A172 (cell line): ENCODE measurements around the gene ZKSCAN8. TPM values are rescaled to one million over a fixed set of nuclear protein-coding genes. Genes with fewer than 3 reads are reported as not detected.

ENCODE experiments used
- DNase-seq: peaks from one replicate; pipeline ENCODE4 v3.0.0-alpha.2; 2015; ENCODE audit warnings: low spot score
- total RNA-seq: library from RNA; depleted of rRNA; stranded (reverse); fragments of >200 nt; shearing (Covaris generic); gene quantifications from 2 replicates; pipeline ENCODE4 v1.2.3, GENCODE V29; 2014; rRNA removed

Gene ZKSCAN8
- total RNA-seq, 1 experiment from 2014 or later: 10.4 TPM

- DNase-seq: no peak
These were observed 64.8 kb downstream of the ZKSCAN8 start for GRCh38 chr6:28206527-28206926.

- DNase-seq: no peak
These were observed 65.3 kb downstream of the ZKSCAN8 start for GRCh38 chr6:28206928-28207509.

- DNase-seq: no peak
These were observed 65.9 kb downstream of the ZKSCAN8 start for GRCh38 chr6:28207510-28208110.

- no peak for DNase-seq
These were observed 66.5 kb downstream of the ZKSCAN8 start for GRCh38 chr6:28208111-28208659.

Other genes starting within 250 kb of the ZKSCAN8 start
- gene OR2B2, start 229.5 kb upstream of the ZKSCAN8 start, total RNA-seq: not detected in 2 replicates
- gene OR2B6, start 184.6 kb upstream of the ZKSCAN8 start, total RNA-seq: not detected in 2 replicates
- 0.09 and 1.4 TPM in 2 replicates for gene ZNF165, start 61.3 kb upstream of the ZKSCAN8 start, total RNA-seq
- gene ZSCAN16, start 17.3 kb upstream of the ZKSCAN8 start, total RNA-seq: 7.7 and 9.9 TPM in 2 replicates
- gene ZSCAN9, start 83.4 kb downstream of the ZKSCAN8 start, total RNA-seq: 14.0 and 17.0 TPM in 2 replicates
- 3.5 and 5.6 TPM in 2 replicates for gene ZKSCAN4, start 110.4 kb downstream of the ZKSCAN8 start, total RNA-seq
- gene NKAPL, start 117.4 kb downstream of the ZKSCAN8 start, total RNA-seq: not detected in 2 replicates
- gene ZSCAN26, start 125.3 kb downstream of the ZKSCAN8 start, total RNA-seq: 16.9 and 18.7 TPM in 2 replicates
- gene PGBD1, start 139.7 kb downstream of the ZKSCAN8 start, total RNA-seq: 9.1 and 12.0 TPM in 2 replicates
- 17.4 and 24.4 TPM in 2 replicates for gene ZSCAN31, start 194.3 kb downstream of the ZKSCAN8 start, total RNA-seq
- gene ZKSCAN3, start 208.1 kb downstream of the ZKSCAN8 start, total RNA-seq: 3.7 and 5.0 TPM in 2 replicates